Thyroid gland (tissue), 4 donors: Measurements from ENCODE around the gene SYNM. TPM values are rescaled to one million over a fixed set of nuclear protein-coding genes. Genes with fewer than 3 reads are reported as not detected.
A peak's percentile ranks its signal among the peaks of the same experiment; 100 is the strongest.
"Not testable (repeated sequence)": the region's sequence is repeated elsewhere in the genome, so short reads cannot be mapped to it uniquely, and the experiment has no call there.

ENCODE experiments used
- DNase-seq, 2 donors: peaks; one replicate each; pipeline ENCODE4 v3.0.0-alpha.2; 2019
- H3K27ac ChIP-seq, 3 donors: fragments of 200-600 bp; sonication (generic); 1 replicate in 2 of 3; 2 replicates in 1 of 3; pipeline ENCODE4 v1.5.1; 2016 to 2019; ENCODE audit warnings: mild to moderate bottlenecking in 1 of 3, moderate library complexity in 1 of 3
- H3K27me3 ChIP-seq: fragments of 200-600 bp; sonication (generic); one replicate; pipeline ENCODE4 v1.5.1; 2019
- H3K36me3 ChIP-seq, 2 donors: fragments of 200-600 bp; sonication (generic); one replicate each; pipeline ENCODE4 v1.5.1; 2016 to 2019
- H3K4me1 ChIP-seq, 2 donors: fragments of 200-600 bp; sonication (generic); one replicate each; pipeline ENCODE4 v1.5.1; 2017 to 2019
- H3K4me3 ChIP-seq, 3 donors: fragments of 200-600 bp; sonication (generic); replicated peaks in 1 of 3; 1 replicate in 2 of 3; 2 replicates in 1 of 3; pipeline ENCODE4 v1.5.1; 2016; ENCODE audit warnings: mild to moderate bottlenecking in 1 of 3
- H3K9me3 ChIP-seq: fragments of 200-600 bp; sonication (generic); one replicate; pipeline ENCODE4 v1.5.1; 2017
- CTCF ChIP-seq, 6 experiments: fragments of 200-600 bp in 3 of 6; fragments of 450-650 bp in 3 of 6; sonication (generic) in 3 of 6; IDR thresholded peaks; one replicate each; pipeline ENCODE4 v1.5.1; 2016 to 2019; ENCODE audit warnings: antibody characterized with exemption in 6 of 6, mild to moderate bottlenecking in 2 of 6, inconsistent platforms in 1 of 6, moderate library complexity in 1 of 6
- POLR2A ChIP-seq, 2 donors: fragments of 450-650 bp; IDR thresholded peaks; one replicate each; pipeline ENCODE4 v1.6.1; 2017; ENCODE audit warnings: antibody characterized with exemption in 2 of 2, mild to moderate bottlenecking in 2 of 2, moderate library complexity in 1 of 2
- WGBS, 2 donors: methylation state at CpG; one replicate each; pipeline ENCODE4 v1.1.5; 2017; 5-methylcytosine and 5-hydroxymethylcytosine counted together
- intact Hi-C: fragments of 100-400 bp; cut with DNase I; formaldehyde crosslinking; loops from one replicate; pipeline ENCODE4 v1.15.1; 2023
- total RNA-seq, 4 donors: library from RNA; depleted of rRNA; stranded (reverse); fragments of >200 nt; gene quantifications; one replicate each; pipeline ENCODE4 v1.2.3, GENCODE V29; 2016

The SYNM gene
- total RNA-seq, 4 donors from 2014 or later = 14.8 to 24.8 (median 21.5) TPM

DNA sequence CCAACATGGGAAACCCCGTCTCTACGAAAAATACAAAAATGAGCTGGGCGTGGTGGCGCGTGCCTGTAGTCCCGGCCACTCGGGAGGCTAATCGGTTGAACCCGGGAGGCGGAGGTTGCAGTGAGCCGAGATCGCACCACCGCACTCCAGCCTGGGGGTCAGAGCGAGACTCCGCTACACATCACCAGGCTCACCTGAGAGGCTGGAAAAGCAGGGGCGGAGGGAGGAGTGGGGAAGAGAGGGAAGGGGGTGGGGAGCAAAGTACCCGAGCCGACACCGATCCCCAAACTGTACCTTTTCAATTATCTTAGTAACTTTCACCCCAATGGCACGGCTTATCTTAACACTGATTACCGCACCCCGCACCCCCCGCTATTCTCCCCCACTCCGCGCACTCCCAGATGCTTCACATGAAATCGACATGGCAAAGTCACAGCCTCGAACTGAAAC, 46.4 kb upstream of the SYNM start:
- 33 to 44% methylated on average over 27 of the region's 27 CpGs for WGBS, 2 donors
- DNase-seq = peak; percentile 44 to 46
- Histone ChIP-seq H3K36me3 (no peaks in the 10 kb centered on the region), H3K27me3 (no peaks in the 10 kb centered on the region), H3K4me1 (peaks cover 0 to 6% of the 10 kb centered on the region in 2 donors), H3K27ac (peak overlapping the region; percentile 36 to 44 (median 42)), H3K4me3 (peak overlapping the region in 2 of 3 donors; percentile 12 to 46), H3K9me3 (no peaks in the 10 kb centered on the region)
- intact Hi-C loops = loop anchor here (5.0 kb wide), 1 partner anchor 411 kb away; the partner anchor contains the start of gene IGF1R
- TF ChIP-seq CTCF (IDR thresholded peaks at IDR 0.05) (no peak), POLR2A (IDR thresholded peaks at IDR 0.05) (no peak)

GRCh38 chr15:99059010-99059981, 45.6 kb upstream of the SYNM start:
- peak; percentile 61 to 67 for DNase-seq
- H3K9me3 ChIP-seq = no peaks in the 10 kb centered on the region
- TF ChIP-seq POLR2A (IDR thresholded peaks at IDR 0.05) (peak in 1 of 2 donors; percentile 23), CTCF (IDR thresholded peaks at IDR 0.05) (peak in 5 of 6 experiments; percentile 10 to 88 (median 84))
- peak overlapping the region in 2 of 3 donors; percentile 21 to 46 for H3K4me3 ChIP-seq
- WGBS, 2 donors = 14 to 27% methylated on average over 25 to 39 of the region's 86 CpGs
- H3K36me3 ChIP-seq = no peaks in the 10 kb centered on the region
- no peaks in the 10 kb centered on the region for H3K27me3 ChIP-seq
- intact Hi-C loops = loop anchor here (5.0 kb wide), 1 partner anchor 412 kb away; the partner anchor contains the start of gene IGF1R
- H3K27ac ChIP-seq = peak overlapping the region; percentile 36 to 58 (median 41)
- H3K4me1 ChIP-seq = peaks cover 0 to 6% of the 10 kb centered on the region in 2 donors

GRCh38 chr15:99060186-99060585, 44.7 kb upstream of the SYNM start:
- not testable (repeated sequence) for H3K4me1 ChIP-seq, H3K36me3 ChIP-seq, H3K9me3 ChIP-seq, DNase-seq, H3K27me3 ChIP-seq, H3K4me3 ChIP-seq, H3K27ac ChIP-seq
- intact Hi-C loops = loop anchor here (5.0 to 10.0 kb wide), 2 partner anchors 43 to 275 kb away; no protein-coding TSS in a partner anchor
- WGBS, 2 donors = 97 to 98% methylated on average over 18 of the region's 18 CpGs

DNA sequence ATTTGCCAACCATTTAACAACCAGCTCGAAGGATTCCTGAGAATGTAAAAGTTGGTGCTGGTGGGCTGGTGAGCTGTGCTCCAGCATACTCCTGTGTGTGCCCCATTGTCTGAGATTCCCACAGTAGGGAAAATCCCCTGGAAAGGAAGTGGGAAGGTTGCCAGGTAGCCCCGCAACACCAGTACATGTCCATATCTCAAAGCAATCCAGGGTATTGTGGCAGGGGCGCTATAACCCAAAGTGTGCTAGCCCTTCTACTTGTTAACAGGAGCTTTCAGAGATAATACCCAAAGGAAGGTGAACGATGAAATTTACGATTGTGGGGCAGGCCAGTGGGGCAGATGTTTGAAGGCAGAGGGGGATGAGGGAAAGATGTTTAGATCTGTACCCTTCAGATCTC, 42.7 kb upstream of the SYNM start:
- 88 to 96% methylated on average over 5 of the region's 5 CpGs for WGBS, 2 donors
- intact Hi-C loops = loop anchor here (5.0 to 10.0 kb wide), 2 partner anchors 45 to 277 kb away; no protein-coding TSS in a partner anchor
- peaks cover 0 to 6% of the 10 kb centered on the region in 2 donors for H3K4me1 ChIP-seq
- DNase-seq = no peak
- H3K36me3 ChIP-seq = no peaks in the 10 kb centered on the region
- no peaks in the 10 kb centered on the region for H3K9me3 ChIP-seq
- no peak overlapping the region for H3K27ac ChIP-seq
- H3K4me3 ChIP-seq = no peak overlapping the region
- no peaks in the 10 kb centered on the region for H3K27me3 ChIP-seq
- no peak for TF ChIP-seq POLR2A (IDR thresholded peaks at IDR 0.05)
- no peak for TF ChIP-seq CTCF (IDR thresholded peaks at IDR 0.05)

DNA sequence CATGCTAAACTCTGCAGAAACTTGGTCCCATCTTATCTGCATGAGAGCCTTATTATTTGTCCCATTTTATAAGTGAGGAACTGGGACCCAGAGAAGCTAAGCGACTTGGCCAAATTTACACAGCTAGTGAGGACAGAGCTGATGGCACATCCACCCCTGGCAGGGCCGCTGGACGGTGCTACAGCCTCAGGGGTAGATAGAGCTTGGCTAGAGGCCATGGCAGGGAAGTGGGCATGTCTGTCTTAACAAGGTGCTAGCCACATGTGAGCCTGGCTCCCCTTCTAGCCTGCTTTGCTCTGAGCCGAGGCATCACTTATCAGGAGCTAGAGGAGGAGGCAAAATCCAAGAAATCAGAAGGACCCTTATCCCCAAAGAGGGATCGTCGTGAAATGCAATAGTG, 36.7 kb upstream of the SYNM start:
- Histone ChIP-seq H3K27ac (no peak overlapping the region), H3K4me3 (no peak overlapping the region), H3K27me3 (no peaks in the 10 kb centered on the region), H3K9me3 (no peaks in the 10 kb centered on the region), H3K36me3 (no peaks in the 10 kb centered on the region), H3K4me1 (no peaks in the 10 kb centered on the region)
- DNase-seq = no peak
- 79 to 87% methylated on average over 6 of the region's 6 CpGs for WGBS, 2 donors
- TF ChIP-seq CTCF (IDR thresholded peaks at IDR 0.05) = no peak
- intact Hi-C loops = loop anchor here (10.0 kb wide), 1 partner anchor 283 kb away; no protein-coding TSS in a partner anchor
